H7 (cell line): ENCODE data around the gene MIEF1. TPM values are rescaled to one million over a fixed set of nuclear protein-coding genes. Genes with fewer than 3 reads are reported as not detected.
A peak's percentile ranks its signal among the peaks of the same experiment; 100 is the strongest.

Experiments used
- DNase-seq: peaks from one replicate; pipeline ENCODE4 v3.0.0; 2012
- H3K27me3 ChIP-seq: 2 replicates; pipeline ENCODE4 v1.6.0; 2011; ENCODE audit warnings: mild to moderate bottlenecking, low read length; ENCODE audit not compliant: control insufficient read depth, insufficient read depth
- H3K36me3 ChIP-seq: replicated peaks from 2 replicates; pipeline ENCODE4 v1.5.1; 2011; ENCODE audit warnings: low read length; ENCODE audit not compliant: control insufficient read depth, insufficient read depth
- H3K4me3 ChIP-seq: 2 replicates; pipeline ENCODE4 v1.5.1; 2011; ENCODE audit warnings: low read depth, mild to moderate bottlenecking, control low read depth, low read length, moderate library complexity; ENCODE audit not compliant: insufficient read depth
- total RNA-seq: library from RNA; depleted of rRNA; stranded (reverse); fragments of >200 nt; shearing (Covaris generic); gene quantifications from 2 replicates; pipeline ENCODE4 v1.2.3, GENCODE V29; 2014

The MIEF1 gene
- total RNA-seq, 1 experiment from 2014 or later: 26.4 TPM

DNA sequence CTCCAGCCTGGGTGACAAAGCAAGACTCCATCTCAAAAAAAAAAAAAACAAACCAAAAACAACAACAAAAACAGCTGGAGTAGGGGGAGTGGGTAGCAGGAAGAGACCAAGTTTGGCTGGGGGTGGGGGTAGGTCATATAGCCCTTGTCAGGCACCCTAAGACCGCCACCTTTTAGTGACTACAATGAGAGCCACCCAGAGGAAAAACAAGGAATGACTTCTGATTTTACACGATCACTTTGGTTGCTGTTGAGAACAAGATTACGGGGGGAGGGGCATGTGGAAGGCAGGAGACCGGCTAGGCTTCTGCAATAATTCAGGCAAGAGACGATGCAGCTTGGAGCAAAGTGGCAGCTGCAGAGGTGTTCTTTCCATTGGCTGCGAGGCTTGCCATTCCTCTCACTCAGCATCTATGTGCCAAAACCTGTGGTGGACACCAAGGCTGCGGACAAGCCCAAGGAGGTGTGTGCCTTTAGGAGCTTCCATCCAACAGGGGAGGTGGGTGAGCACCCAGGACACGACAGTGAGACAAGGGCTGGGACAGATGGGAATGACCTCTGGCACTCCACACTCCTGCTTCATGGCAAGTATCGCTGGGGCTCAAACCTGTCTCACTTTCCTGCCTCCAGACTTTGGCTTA, 28.7 kb downstream of the MIEF1 start:
- DNase-seq: peak; percentile 75
- no peak overlapping the region for H3K4me3 ChIP-seq
- peaks cover 14% of the 10 kb centered on the region for H3K36me3 ChIP-seq
- H3K27me3 ChIP-seq: no peaks in the 10 kb centered on the region

DNA sequence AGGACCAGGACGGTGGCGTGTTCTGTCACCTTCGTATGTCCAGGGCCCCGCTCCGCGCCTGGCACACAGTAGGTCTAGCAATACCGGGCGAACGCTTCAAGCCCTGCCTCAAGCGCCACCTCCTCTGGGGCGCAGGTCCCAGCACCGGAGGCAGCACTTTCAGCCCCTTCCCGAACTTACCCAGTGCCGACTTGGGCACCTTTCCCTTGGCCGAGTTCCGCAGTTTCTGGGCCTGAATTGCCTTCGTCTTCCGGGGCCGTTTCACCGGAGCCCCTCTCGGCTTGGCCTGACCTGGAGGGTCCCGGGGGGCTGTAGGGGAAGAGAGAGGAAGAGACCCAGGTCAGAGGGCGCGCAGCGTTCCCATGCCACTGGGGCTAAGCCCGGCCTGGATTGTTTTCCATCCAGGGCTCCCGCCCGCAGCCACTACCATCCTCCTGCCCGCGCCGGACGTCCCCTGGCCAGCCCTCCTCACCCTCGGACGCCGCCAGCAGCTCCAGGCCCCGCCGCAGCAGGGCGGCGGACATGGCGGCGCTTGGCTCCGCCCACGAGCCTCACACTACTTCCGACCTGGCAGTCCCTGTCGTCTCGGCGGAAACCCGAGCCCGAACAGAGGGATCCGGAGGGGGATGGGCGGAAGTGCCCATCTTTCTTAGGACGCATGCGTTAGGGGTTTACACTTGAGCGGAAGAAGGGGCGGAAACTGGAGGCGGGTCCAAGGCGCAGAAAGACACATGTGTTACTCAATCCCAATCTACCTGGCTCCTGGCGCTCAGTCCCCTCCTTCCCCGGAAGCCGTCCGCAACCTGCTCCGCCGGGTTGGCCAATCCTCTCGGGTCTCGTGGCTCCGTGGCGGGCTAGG, 30.4 kb downstream of the MIEF1 start, which contains the start of gene RPS19BP1:
RPS19BP1 (minus strand) TSS at position 534 of the 859 bp plus-strand sequence; CDS start at position 524, 10 bp downstream.
- Histone ChIP-seq H3K4me3 (peak within 1 kb of the TSS; percentile 98), H3K27me3 (no peaks in the 10 kb centered on the region), H3K36me3 (peaks cover 14% of the 10 kb centered on the region)
- peak; percentile 97 for DNase-seq

DNA sequence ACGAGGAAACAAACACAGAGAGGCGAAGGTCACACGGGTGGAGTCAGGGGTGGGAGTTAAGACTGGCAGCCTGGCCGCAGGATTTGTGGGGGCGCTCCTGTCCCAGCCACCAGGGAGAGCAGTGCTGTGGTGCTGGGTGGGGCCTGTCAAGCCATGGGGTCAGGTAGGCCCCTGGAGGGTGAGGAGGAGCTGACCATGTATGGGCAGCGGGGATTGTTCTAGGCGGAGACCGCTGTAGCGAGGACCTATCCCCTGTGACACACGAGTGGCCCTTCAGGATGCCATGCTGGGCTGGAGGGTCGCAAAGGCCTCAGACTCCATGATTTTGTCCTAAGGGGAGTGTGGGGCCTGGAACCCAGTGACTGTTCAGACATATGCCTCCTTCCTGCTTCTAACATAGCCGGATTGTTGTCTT, 32.0 kb downstream of the MIEF1 start:
- H3K4me3 ChIP-seq: no peak overlapping the region
- H3K27me3 ChIP-seq: no peaks in the 10 kb centered on the region

DNA sequence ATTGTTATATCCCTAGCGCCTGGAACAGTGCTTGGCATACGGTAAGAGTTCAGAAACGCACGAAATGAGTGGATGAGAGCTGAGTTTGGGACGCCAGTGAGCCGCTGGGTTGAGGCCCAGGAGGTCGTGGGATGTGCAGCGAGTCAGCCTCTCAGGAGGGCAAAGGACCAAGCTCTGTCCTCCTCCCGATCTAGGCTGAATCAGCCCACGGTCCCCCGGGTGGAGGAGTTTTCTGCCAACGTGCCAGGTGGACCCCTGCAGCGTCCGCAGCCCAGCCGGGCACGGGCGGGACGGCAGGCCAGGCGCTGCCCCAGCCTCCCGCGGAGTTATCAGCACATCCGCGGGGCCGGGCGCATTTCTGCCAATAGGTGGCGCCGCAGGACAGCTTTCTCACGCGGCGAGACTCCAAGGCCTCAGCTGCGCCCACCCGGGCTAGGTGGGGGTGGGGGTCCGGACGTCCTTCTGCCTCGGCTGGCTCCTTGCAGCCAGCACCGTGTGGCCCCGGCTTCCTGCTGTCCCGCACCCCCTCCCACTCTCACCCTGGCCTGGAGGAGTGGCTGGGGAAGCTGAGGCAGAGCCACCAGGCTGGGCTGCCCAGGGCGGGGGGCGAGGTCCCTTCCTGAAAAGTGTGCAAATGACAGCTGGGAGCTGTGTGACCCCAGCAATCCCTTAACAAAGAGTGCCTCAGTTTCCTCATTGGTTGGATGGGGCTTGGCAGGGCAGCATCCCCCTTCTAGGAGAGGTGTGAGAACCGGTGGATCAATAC, 32.7 kb downstream of the MIEF1 start:
- H3K4me3 ChIP-seq: peak overlapping the region; percentile 19
- no peaks in the 10 kb centered on the region for H3K27me3 ChIP-seq
- 0 out of 2 replicates have a peak, but pooled peaks cover 2% of the 10 kb centered on the region for H3K36me3 ChIP-seq
- DNase-seq: peak; percentile 95

More for the DNA sequence above, 32.0 kb downstream of the MIEF1 start:
- peaks cover 5% of the 10 kb centered on the region; the same call in 1 of the 2 replicates for H3K36me3 ChIP-seq
- peak; percentile 58 for DNase-seq

DNA sequence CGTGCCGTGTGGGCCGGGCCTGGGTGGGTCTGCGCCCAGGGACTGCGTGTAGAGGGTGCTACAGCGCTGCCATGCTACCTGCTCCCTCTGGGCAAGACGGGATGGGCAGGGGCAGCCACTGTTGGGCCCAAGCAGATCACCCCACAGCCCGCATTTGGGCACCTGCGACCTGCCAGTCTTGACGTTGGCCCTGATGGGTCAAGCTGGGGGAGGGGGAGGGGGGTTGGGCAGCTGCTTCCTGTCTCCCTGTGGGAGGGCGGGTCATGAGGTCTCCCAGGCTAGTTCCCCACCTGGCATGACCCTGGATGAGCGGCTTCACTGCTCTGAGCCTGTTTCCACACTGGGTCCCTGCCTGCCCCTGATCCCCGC, 33.3 kb downstream of the MIEF1 start:
- peak; percentile 87 for DNase-seq
- H3K4me3 ChIP-seq: no peak overlapping the region; the same call in 1 of the 2 replicates

DNA sequence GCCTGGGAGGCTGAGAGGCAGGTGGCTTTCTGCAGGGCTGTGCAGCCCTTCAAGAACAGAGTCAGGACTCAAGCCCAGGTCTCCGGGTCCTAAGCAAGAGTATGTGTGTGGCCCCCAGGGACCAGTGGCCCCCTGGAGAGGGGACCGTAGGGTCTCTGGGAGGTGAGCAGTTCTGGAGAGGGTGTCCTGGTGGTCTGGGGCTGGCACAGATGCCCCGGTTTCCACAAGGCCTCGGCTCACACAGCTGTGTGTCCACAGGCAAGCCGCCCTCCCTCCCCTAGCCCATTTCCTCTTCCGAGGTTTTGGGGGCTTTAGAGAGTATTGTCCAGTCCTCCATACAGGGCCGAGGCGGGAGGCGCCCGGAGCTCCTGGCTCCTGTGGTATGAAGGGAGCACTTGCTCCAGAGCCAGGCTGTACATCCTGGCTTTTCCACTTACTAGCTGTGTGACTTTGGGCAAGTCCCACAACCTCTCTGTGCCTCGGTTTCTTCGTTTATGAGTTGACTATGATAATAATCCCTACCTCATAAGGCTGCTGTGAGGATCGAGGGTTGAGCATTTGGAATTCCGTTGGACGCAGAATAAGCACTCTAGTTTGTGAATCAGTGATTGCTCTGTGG, 33.9 kb downstream of the MIEF1 start:
- H3K27me3 ChIP-seq: no peaks in the 10 kb centered on the region
- H3K36me3 ChIP-seq: no peaks in the 10 kb centered on the region
- no peak for DNase-seq
- no peak overlapping the region for H3K4me3 ChIP-seq

More for the DNA sequence above, 33.3 kb downstream of the MIEF1 start:
- no peaks in the 10 kb centered on the region for H3K27me3 ChIP-seq
- 0 out of 2 replicates have a peak, but pooled peaks cover 1% of the 10 kb centered on the region for H3K36me3 ChIP-seq

DNA sequence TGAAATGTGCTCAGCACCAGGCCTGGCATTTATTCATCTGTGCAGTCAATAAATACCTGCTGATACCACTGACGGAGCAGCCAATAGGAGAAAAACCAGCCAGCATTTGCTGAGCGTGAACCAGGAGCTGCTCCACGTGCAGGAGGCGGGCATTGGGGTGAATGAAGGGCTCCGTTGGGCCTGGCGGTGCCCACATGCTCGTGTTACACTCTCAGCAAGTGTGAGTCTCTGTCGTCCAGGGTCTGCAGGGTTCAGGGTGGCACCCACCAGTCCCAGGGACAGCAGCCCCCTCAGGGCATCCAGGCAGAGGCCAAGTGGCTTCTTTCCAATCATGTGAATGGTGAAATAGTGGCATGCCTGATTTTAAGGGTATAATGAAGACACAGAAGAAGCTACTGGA, 34.6 kb downstream of the MIEF1 start:
- DNase-seq: no peak
- Histone ChIP-seq H3K36me3 (no peaks in the 10 kb centered on the region), H3K4me3 (no peak overlapping the region), H3K27me3 (no peaks in the 10 kb centered on the region)

DNA sequence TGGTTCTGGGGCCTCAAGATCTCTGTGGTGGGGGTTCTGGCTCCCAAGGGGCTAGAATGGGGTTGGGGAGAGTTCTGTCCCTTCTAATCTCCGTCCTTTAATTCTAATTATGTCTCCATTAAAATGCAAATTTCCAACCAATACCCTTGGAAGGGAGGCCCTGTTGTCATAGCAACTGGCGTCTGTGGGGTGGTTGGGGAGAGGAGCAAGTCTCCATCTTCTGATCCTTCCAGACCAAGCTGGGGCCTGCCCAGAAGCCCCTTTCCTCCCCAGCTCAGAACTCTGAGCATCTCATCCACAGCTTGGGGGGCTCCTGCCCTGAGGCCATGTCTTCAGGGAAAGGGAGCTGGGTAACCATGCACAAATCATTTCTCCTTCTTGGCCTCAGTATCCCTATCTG, 35.9 kb downstream of the MIEF1 start:
- Histone ChIP-seq H3K36me3 (no peaks in the 10 kb centered on the region), H3K4me3 (no peak overlapping the region), H3K27me3 (no peaks in the 10 kb centered on the region)
- DNase-seq: peak; percentile 65

DNA sequence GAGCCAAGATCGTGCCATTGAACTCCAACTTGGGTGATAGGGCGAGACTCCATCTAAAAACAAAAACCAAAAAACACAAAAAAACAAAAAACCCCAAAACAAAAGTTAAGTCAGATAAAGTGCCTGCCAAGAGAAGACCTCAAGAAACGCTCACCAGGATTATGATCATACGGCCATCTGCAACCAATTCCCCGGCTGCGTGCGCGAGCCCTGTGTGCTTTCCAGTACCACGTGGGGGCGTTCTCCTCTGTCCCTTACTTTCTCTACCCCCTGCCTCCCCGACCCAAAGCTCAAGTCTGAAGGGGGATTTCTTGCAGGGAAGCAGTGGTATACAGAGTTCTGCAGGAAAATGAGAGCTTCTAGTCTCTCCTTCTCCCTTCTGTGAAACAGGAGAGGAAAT, 41.0 kb downstream of the MIEF1 start:
- peak; percentile 86 for DNase-seq
- no peak overlapping the region for H3K4me3 ChIP-seq
- no peaks in the 10 kb centered on the region for H3K36me3 ChIP-seq
- H3K27me3 ChIP-seq: peaks cover 3% of the 10 kb centered on the region; the same call in 1 of the 2 replicates

DNA sequence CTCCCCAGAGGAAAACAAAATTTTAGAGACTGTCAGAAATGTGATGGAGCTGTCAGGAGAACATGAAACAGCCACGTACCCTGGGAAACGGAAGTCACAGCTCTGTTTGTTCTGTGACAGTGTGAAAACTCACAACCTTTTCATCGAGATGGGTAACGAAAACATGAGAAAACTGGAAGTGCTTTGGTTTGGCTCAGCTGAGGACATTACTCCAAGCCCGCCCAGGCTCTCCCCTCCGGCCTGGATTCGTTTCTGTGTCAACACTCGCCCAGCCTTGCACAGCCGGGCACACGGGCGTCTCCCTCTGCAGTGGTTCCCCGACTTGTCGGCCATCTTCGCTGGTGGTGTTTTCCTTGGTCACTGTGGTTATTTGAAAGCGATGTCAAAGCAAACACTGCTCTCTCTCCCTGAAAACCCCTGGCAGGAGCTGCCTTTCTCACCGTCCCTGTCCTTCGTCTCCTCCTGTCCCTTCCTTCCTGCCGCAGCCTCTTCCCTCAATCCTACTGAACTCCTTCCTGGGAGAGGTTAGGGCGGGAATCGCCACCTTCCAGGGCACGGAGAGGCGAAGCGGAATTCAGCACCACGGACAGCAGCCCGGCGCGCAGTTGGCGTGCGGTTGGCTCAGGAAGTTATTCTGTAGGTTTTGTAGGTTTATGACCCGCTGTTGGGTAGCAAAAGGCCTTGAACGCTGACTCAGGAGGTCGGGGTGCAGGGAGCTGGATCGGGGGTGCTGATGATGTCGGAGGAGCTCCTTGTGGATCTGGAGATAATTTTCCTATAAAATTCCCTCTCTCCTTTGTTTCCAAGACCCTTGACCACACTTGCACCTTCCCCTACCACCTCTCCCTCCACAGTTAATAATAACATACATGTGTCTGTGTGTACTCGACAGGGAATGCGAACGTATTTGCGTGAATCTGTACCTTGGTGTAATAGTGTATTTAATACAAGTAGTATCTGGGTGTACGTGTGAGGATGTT, 43.6 kb downstream of the MIEF1 start:
- Histone ChIP-seq H3K4me3 (no peak overlapping the region), H3K36me3 (no peaks in the 10 kb centered on the region), H3K27me3 (peaks cover 3% of the 10 kb centered on the region; the same call in 1 of the 2 replicates)
- peak; percentile 90 for DNase-seq

DNA sequence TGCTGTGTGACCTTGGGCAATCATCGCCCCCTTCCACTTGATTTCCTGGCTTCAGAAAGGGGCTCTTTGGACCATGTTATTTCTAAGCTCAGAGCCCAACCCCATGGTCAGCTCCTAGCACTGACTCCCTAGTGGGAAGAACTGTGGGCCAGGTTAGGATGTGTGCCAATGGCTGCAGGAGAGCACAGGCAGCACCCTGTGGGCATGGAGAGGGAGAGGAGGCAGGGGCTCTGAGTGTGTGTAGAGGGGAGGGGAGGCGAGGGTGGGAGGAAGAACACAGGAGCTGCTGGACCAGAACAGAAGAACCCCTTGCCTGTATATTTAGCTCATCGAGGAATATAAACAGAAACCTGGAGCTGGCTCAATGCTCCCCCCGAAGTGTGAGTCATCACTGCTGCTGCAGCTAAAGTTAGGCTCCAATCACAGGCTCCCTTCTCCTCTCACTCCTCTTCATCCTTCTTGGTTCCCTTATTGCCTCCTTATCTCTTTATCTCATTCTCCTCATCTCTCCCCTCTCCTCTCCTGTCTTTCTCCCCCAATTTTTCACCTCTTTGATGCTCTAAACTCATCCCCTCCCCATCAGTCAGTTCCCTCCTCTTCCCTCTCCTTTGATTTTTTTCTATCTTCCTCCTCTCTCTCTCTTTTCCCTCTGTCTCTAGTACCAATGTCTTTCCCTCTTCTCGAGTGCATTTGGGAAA, 44.9 kb downstream of the MIEF1 start:
- no peak for DNase-seq
- Histone ChIP-seq H3K4me3 (no peak overlapping the region), H3K36me3 (no peaks in the 10 kb centered on the region), H3K27me3 (peaks cover 3% of the 10 kb centered on the region; the same call in 1 of the 2 replicates)

DNA sequence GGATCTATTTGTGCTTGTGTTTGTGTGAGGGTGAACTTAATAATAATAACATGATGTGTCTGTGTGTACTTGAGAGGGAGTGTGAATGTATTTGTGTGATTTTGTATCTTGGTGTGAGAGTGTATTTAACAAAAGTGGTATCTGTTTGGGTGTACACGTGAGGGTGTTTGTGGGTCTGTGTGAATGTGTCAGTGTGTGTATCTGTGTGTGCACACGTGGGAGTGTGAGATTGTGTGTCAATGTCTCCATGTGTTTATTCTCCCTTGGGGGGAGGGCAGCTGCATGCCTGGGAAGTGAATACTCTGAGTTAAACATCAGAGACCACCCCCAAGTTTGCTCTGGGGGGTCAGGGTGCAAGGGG, 45.5 kb downstream of the MIEF1 start:
- H3K36me3 ChIP-seq: no peaks in the 10 kb centered on the region
- no peak for DNase-seq
- H3K27me3 ChIP-seq: peaks cover 3% of the 10 kb centered on the region; the same call in 1 of the 2 replicates
- no peak overlapping the region for H3K4me3 ChIP-seq

DNA sequence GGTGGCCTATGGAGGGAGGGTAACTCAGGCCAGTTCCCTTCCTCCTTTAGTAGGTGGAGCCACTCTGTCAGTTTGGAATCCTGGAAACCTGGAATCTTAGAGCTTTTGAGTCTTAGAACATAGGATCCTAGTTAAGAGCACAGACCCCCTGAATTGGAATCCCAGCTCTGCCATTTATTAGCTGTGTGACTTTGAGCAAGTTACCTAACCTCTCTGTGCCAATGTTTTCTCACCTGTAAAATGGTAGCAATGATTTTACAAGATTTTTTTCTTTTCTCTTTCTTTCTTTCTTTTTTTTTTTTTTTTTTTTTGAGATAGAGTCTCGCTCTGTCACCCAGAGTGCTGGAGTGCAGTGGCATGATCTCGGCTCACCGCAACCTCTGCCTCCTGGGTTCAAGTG, 51.3 kb downstream of the MIEF1 start:
- Histone ChIP-seq H3K4me3 (no peak overlapping the region), H3K27me3 (peaks cover 30% of the 10 kb centered on the region), H3K36me3 (no peaks in the 10 kb centered on the region)
- no peak for DNase-seq
